Liver (tissue), 3 donors: Measurements from ENCODE around the gene TMEM129.

Experiments
- CTCF ChIP-seq: fragments of 150-350 bp; IDR thresholded peaks from 2 replicates; pipeline ENCODE4 v1.5.1; 2017; ENCODE audit warnings: improper control_type of control experiment, low read depth, low read length; ENCODE audit not compliant: missing input control
- EGR1 ChIP-seq, 2 donors: IDR thresholded peaks; 2 replicates each; pipeline ENCODE4 v1.6.1; 2016 to 2018; ENCODE audit warnings: antibody characterized with exemption in 2 of 2, low read depth in 2 of 2
- FOXA1 ChIP-seq: IDR thresholded peaks from 2 replicates; pipeline ENCODE4 v1.6.1; 2016; ENCODE audit warnings: antibody characterized with exemption
- FOXA2 ChIP-seq: IDR thresholded peaks from 2 replicates; pipeline ENCODE4 v1.6.1; 2016; ENCODE audit warnings: antibody characterized with exemption
- HNF4G ChIP-seq: IDR thresholded peaks from 2 replicates; pipeline ENCODE4 v1.6.1; 2016; ENCODE audit warnings: antibody characterized with exemption
- JUND ChIP-seq, 2 donors: IDR thresholded peaks; 2 replicates each; pipeline ENCODE4 v1.6.1; 2016; ENCODE audit warnings: antibody characterized with exemption in 2 of 2
- MAX ChIP-seq: IDR thresholded peaks from 2 replicates; pipeline ENCODE4 v1.6.1; 2016; ENCODE audit warnings: antibody characterized with exemption
- NR2F2 ChIP-seq: IDR thresholded peaks from 2 replicates; pipeline ENCODE4 v1.6.1; 2016; ENCODE audit warnings: antibody characterized with exemption
- RAD21 ChIP-seq, 2 donors: IDR thresholded peaks; 2 replicates each; pipeline ENCODE4 v1.6.1; 2016; ENCODE audit warnings: antibody characterized with exemption in 2 of 2, mild to moderate bottlenecking in 2 of 2
- SP1 ChIP-seq: IDR thresholded peaks from 2 replicates; pipeline ENCODE4 v1.6.1; 2018; ENCODE audit warnings: antibody characterized with exemption, mild to moderate bottlenecking
- TAF1 ChIP-seq: conservative IDR thresholded peaks from 2 replicates; pipeline ENCODE4 v1.6.1; 2016; ENCODE audit warnings: antibody characterized with exemption, mild to moderate bottlenecking
- YY1 ChIP-seq: IDR thresholded peaks from 2 replicates; pipeline ENCODE4 v1.6.1; 2016; ENCODE audit warnings: antibody characterized with exemption, mild to moderate bottlenecking
- donor health status: healthy.
- donor health status: healthy.

- TF ChIP-seq RAD21 (IDR thresholded peaks at IDR 0.05) (no peak), CTCF (no peak), EGR1 (IDR thresholded peaks at IDR 0.05; ENCODE audit: low read depth in 2 of 2) (no peak), FOXA1 (no peak), MAX (no peak), JUND (IDR thresholded peaks at IDR 0.05) (no peak), TAF1 (no peak), HNF4G (no peak), YY1 (no peak), NR2F2 (no peak), FOXA2 (no peak), SP1 (no peak)
Observed at GRCh38 chr4:1736812-1737211, 15.7 kb upstream of the TMEM129 start.
